ENCODE results near the gene HOXB8. TPM values are rescaled to one million over a fixed set of nuclear protein-coding genes. Genes with fewer than 3 reads are reported as not detected.
A peak's percentile ranks its signal among the peaks of the same experiment; 100 is the strongest.

HOXB8 gene
- total RNA-seq, 2 experiments from 2014 or later = not detected

DNA sequence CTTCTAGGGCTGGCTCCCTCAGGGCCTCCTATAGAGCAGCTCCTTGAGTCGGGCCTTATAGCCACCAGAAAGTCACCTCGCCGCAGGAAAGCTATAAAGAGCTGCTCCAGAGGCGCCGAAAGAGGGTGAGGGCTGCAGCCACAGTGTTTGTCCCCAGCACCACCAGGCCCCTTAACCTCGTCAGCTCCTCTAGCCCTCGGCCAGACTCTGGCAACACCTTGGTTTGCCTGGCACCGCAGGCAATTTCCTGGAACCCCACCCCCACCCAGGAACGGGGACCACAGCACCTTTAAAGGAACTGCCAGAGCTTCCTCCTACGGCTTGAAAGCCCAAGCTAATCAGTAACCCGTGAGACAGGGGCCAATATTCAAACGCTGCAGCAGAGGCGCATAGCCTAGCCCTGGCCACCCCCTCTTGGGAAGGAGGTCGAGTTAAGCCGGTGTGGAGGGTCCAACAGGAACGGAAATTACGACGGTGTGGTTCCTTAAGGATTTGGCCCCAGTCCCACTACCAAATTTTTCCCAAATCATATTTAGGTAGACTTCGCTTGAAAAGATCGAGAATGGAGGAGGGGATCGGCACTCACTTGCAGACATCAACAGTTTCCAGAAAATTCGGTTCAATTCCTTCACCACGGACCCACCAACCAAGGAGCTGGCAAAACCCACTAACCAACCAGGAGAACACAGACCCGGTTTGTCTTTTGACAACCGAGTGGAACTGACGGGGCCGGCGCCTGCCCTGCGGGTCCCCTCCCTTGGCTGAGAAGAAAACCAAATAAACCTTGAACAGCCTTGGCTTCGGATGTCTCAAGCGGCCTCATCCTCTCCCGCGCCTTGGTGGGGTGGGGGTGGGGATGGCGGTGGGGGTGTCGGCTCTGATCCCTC lies 13.3 kb downstream of the HOXB8 start:
- DNase-seq = no peak
- Mint-ChIP-seq H3K9me3 (no peaks in the 10 kb centered on the region), H3K4me3 (peak overlapping the region; percentile 3), H3K36me3 (no peaks in the 10 kb centered on the region), H3K27ac (no peak overlapping the region), H3K4me1 (ENCODE audit: low read depth) (peaks cover 24% of the 10 kb centered on the region), H3K27me3 (peaks cover 85% of the 10 kb centered on the region)
- CTCF ChIA-PET = interaction anchor here (0.6 to 2.3 kb wide), 8 partner anchors 14 to 396 kb away, joined by 3 to 11 read pairs (median 4); no protein-coding TSS in a partner anchor
- intact Hi-C loops (cut with micrococcal nuclease) = no loop called here
- POLR2A ChIA-PET = no interaction called here

DNA sequence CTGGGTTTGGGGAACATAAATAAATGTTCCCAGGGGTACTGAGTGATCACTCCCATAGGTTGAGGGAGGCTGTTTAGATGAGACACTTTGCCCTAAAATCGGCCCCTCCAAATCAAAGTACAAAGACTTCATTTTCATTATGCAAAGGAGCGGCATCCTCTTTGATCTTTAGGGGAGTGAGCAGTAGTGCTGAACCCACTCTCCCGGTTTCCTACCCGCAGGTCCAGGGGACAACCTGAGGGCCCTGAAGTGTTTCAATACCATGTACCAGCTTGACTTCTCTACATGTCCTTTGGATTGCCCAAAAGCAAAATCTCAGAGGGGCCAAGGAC lies 13.9 kb downstream of the HOXB8 start:
- POLR2A ChIA-PET = no interaction called here
- Mint-ChIP-seq H3K4me1 (ENCODE audit: low read depth) (peaks cover 30% of the 10 kb centered on the region), H3K27ac (no peak overlapping the region), H3K27me3 (peaks cover 86% of the 10 kb centered on the region), H3K36me3 (no peaks in the 10 kb centered on the region), H3K4me3 (no peak overlapping the region), H3K9me3 (no peaks in the 10 kb centered on the region)
- CTCF ChIA-PET = interaction anchor here (0.6 to 2.3 kb wide), 8 partner anchors 13 to 395 kb away, joined by 3 to 11 read pairs (median 4); no protein-coding TSS in a partner anchor
- no peak for DNase-seq
- intact Hi-C loops (cut with micrococcal nuclease) = no loop called here

DNA sequence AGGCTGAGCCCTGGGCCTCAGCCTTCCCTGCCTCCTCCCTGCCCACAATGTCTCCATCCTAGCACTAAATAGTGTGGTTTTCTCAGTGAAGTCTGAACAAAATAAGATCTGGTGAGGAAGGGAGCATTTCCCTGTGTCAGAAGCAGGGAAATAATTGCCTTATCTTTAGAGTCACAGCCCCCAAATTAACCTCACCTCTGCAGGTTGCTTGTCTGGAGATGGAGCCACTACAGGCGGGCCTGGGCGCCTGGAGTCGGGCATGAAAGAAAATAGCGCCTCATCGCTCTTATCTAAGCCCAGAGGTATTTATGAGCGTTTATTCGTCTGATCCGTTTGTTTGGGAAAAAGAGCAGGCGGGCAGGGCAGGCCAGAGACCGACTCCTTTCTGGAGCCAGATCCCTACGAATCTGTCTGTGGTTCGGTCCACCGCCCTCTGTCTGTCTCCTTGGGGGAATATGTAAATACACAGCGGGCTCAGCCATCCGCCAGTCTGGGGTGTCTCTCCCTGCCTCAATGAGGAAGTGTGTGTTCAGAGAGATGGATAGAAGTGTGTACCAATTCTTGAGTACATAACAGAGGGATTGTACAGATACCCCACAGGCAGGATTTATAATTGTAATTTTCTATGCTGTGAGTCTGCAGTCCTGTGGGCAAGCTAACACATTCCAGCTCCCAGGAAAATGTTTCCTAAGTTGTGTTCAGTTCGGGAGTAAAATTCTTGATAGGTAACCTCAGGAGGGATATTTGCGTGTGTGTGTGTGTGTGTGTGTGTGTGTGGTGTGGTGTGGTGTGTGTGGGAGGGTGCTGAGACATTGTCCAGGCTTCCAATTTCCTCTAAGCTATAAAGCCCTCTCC lies 14.6 kb downstream of the HOXB8 start:
- H3K27ac Mint-ChIP-seq = no peak overlapping the region
- POLR2A ChIA-PET = no interaction called here
- no peak overlapping the region for H3K4me3 Mint-ChIP-seq
- peaks cover 30% of the 10 kb centered on the region for H3K4me1 Mint-ChIP-seq (ENCODE audit: low read depth)
- H3K9me3 Mint-ChIP-seq = no peaks in the 10 kb centered on the region
- no peak for DNase-seq
- peaks cover 85% of the 10 kb centered on the region for H3K27me3 Mint-ChIP-seq
- no peaks in the 10 kb centered on the region for H3K36me3 Mint-ChIP-seq
- CTCF ChIA-PET = interaction anchor here (0.6 to 2.3 kb wide), 8 partner anchors 12 to 340 kb away, joined by 3 to 11 read pairs (median 4); no protein-coding TSS in a partner anchor
- intact Hi-C loops (cut with micrococcal nuclease) = no loop called here

DNA sequence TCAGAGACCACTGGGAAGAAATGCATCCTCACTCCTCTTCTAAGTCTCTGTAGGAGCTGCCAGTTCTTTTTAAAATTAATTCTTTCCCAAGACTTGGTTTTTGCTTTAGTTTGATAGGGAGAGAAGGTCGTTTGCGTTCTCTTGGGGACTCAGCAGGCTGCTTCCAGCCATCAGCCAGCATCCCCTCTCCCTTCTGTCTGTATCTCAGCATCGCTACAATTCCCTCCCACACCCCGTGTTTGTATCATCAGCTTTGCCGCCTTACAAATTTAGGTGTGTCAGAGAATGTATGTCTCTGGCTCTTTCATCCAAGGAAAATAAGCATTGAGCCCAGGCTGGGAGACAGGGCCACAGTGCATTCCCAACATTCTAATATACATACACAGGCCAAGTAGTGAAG lies 15.7 kb downstream of the HOXB8 start:
- Mint-ChIP-seq H3K9me3 (no peaks in the 10 kb centered on the region), H3K36me3 (no peaks in the 10 kb centered on the region), H3K27me3 (peaks cover 82% of the 10 kb centered on the region), H3K4me3 (no peak overlapping the region), H3K4me1 (ENCODE audit: low read depth) (peaks cover 27% of the 10 kb centered on the region), H3K27ac (no peak overlapping the region)
- ChIA-PET POLR2A (no interaction called here), CTCF (interaction anchor here (1.1 to 1.5 kb wide), 2 partner anchors 11 to 13 kb away, joined by 3 to 4 read pairs; no protein-coding TSS in a partner anchor)
- intact Hi-C loops (cut with micrococcal nuclease) = no loop called here
- no peak for DNase-seq

DNA sequence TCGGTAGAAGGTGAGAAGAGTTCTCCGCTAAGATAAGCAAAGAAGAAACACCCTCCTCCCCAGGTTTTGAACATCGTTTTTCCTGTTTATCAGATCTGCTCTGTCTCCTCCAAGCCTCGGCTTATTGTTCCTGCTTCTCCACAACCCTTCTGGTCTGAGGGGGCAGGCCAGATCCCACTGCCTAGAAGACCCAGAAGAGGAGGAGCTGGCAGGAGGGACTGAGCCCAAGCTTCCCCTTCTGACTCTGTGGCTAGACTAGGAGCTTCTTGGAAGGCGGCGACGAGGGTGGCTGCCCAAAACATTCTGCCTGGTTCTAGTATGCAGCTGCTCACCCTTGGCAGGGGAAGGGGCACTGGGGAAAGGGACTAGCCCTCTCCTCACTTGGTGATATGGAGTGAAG lies 16.4 kb downstream of the HOXB8 start:
- H3K4me3 Mint-ChIP-seq = no peak overlapping the region

DNA sequence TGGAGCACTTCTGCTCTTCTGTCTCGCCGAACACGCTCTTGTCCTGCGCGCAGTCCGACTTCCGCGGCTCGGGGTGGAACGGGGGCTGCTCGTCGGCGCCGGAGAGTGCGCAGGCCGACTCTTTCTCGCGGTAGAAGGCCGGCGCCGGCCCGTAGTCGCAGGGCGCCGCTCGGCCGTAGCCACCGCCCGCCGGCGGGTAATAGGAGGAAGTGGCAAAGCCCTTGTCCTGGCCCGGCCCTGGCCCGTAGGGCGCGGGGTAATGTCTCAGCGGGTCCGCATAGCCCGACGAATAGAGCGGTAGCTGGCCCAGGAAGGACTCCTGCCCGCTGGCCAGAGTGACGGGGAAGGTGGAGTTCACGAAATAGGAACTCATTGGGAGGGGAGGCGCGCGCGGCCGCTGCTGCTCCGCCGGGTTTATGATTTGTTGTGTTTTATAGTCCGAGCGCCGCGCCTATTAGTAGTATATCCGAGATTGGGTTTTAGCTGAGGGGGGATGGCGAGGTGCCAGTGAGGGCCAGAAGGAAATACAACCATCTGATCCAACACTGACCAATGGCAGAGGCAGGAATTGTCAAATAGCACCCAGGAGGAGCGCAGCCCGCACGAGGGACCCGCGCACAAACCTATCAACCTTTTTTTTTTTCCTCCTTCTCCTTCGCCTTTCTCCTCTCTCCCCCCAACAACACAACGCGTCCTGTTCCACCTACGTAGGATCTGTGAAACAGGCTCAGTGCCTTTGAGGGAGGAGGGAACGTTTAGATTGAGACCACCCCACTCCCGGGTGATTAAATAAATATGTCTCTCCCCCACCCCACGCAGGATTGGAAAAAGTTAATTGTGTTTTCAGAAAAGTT lies 17.1 kb downstream of the HOXB8 start:
- ChIA-PET CTCF (interaction anchor here (1.5 kb wide), 1 partner anchor 15 kb away, joined by 4 read pairs; no protein-coding TSS in a partner anchor), POLR2A (no interaction called here)
- Mint-ChIP-seq H3K27ac (no peak overlapping the region), H3K9me3 (no peaks in the 10 kb centered on the region), H3K4me1 (ENCODE audit: low read depth) (peaks cover 27% of the 10 kb centered on the region), H3K36me3 (no peaks in the 10 kb centered on the region), H3K27me3 (peaks cover 79% of the 10 kb centered on the region), H3K4me3 (peak overlapping the region; percentile 72)
- intact Hi-C loops (cut with micrococcal nuclease) = loop anchor here (2.0 kb wide), 1 partner anchor 15 kb away; no protein-coding TSS in a partner anchor
- DNase-seq = peak; percentile 40

More for the DNA sequence above, 16.4 kb downstream of the HOXB8 start:
- CTCF ChIA-PET = interaction anchor here (1.5 kb wide), 1 partner anchor 14 kb away, joined by 4 read pairs; no protein-coding TSS in a partner anchor
- H3K4me1 Mint-ChIP-seq (ENCODE audit: low read depth) = peaks cover 26% of the 10 kb centered on the region
- DNase-seq = no peak
- H3K36me3 Mint-ChIP-seq = no peaks in the 10 kb centered on the region
- intact Hi-C loops (cut with micrococcal nuclease) = no loop called here
- no peaks in the 10 kb centered on the region for H3K9me3 Mint-ChIP-seq
- peaks cover 80% of the 10 kb centered on the region for H3K27me3 Mint-ChIP-seq
- no peak overlapping the region for H3K27ac Mint-ChIP-seq
- POLR2A ChIA-PET = no interaction called here

DNA sequence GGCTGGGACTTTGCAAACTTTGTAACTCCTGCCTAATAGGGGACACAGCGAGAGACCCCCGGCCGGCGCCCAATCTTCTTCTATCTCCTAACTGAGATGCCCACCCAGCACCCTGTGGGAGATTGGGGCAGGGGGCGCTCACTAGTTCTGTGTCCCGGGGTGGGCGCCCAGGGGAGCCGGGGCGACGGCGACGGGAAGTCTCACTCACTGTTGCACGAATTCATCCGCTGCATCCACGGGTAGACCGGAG lies 17.6 kb downstream of the HOXB8 start:
- peak overlapping the region; percentile 72 for H3K4me3 Mint-ChIP-seq
- POLR2A ChIA-PET = no interaction called here
- intact Hi-C loops (cut with micrococcal nuclease) = loop anchor here (2.0 kb wide), 1 partner anchor 15 kb away; no protein-coding TSS in a partner anchor
- no peak for DNase-seq
- H3K9me3 Mint-ChIP-seq = no peaks in the 10 kb centered on the region
- peaks cover 30% of the 10 kb centered on the region for H3K4me1 Mint-ChIP-seq (ENCODE audit: low read depth)
- H3K27me3 Mint-ChIP-seq = peaks cover 78% of the 10 kb centered on the region
- H3K27ac Mint-ChIP-seq = no peak overlapping the region
- CTCF ChIA-PET = interaction anchor here (6.0 kb wide), 1 partner anchor 264 kb away, joined by 94 read pairs; no protein-coding TSS in a partner anchor
- no peaks in the 10 kb centered on the region for H3K36me3 Mint-ChIP-seq

DNA sequence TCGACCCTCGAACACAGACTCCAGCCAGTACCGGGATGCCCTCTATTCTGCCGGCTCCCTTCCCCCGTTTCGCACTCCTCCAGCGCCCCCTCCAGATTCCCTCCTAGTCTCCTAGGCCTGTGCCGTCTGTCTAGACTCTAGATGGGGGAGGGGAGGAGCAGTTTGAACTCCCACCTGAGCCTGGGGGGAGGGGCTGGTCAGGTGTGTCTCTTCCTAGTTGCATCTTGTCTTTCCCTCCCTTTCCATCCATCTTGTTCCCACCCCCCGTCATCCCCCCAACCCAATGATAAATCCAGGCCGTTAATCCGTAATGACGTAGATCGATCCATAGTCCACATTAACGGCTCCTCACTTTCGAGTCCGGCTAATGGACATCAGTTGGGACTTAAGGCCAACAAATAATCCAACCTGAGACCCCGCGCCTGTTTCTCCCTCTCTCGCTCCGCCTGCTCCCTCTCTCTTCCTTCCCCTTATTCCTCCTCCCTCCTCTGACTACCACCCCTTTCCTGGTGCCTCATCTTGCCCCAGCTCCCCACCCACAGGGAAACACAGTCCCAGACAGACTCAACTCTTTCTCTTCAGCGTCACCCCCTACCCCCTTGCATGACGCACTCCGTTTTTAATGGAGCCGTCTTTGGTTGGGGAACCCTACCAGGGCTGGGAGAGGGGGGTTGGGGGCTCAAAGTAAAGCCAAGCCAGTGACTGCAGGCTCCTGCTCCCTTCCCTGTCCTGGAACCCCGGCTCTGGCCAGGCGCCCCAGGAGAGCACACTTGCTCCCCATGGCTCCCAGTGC lies 18.2 kb downstream of the HOXB8 start:
- H3K27ac Mint-ChIP-seq = no peak overlapping the region
- ChIA-PET CTCF (interaction anchor here (1.0 to 6.0 kb wide), 9 partner anchors 14 to 373 kb away, joined by 3 to 94 read pairs (median 5); no protein-coding TSS in a partner anchor), POLR2A (no interaction called here)
- H3K4me1 Mint-ChIP-seq (ENCODE audit: low read depth) = peaks cover 29% of the 10 kb centered on the region
- H3K4me3 Mint-ChIP-seq = peak overlapping the region; percentile 72
- intact Hi-C loops (cut with micrococcal nuclease) = loop anchor here (2.0 kb wide), 1 partner anchor 16 kb away; no protein-coding TSS in a partner anchor
- H3K9me3 Mint-ChIP-seq = no peaks in the 10 kb centered on the region
- H3K36me3 Mint-ChIP-seq = no peaks in the 10 kb centered on the region
- DNase-seq = no peak
- peaks cover 78% of the 10 kb centered on the region for H3K27me3 Mint-ChIP-seq

DNA sequence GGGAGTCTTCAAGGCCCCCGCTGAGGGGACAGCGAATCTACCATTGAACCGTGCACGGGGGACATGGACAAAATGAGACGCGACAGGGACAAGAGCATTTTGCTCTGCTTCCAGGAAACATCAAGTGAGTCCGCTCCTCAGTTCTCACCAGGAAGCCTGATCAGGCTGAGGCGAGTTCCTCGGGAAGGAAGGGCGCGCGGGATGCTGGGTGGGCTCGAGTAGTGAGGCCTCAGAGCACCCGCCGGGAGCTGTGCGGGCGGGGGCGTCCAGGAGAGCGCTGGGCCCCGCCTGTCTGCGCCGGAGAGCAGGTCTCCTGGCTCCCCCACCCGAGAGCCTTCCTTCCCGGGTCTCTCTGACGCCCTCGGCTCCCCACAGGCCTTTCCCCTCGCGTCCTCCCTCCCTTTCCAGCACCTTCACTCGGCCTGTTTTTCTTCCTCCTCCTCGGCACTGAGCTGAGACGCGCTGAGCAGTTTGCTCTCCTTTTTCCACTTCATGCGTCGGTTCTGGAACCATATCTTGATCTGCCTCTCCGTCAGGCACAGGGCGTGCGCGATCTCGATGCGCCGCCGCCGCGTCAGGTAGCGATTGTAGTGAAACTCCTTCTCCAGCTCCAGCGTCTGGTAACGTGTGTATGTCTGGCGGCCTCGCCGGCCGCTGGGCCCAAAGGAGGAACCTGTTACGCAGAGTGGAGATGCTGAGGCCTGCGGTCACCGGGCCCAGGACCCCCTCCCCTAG lies 18.9 kb downstream of the HOXB8 start:
- H3K27ac Mint-ChIP-seq = no peak overlapping the region
- peak overlapping the region; percentile 72 for H3K4me3 Mint-ChIP-seq
- no peaks in the 10 kb centered on the region for H3K36me3 Mint-ChIP-seq
- peaks cover 77% of the 10 kb centered on the region for H3K27me3 Mint-ChIP-seq
- H3K4me1 Mint-ChIP-seq (ENCODE audit: low read depth) = peaks cover 29% of the 10 kb centered on the region
- peak; percentile 60 for DNase-seq
- intact Hi-C loops (cut with micrococcal nuclease) = loop anchor here (2.0 kb wide), 1 partner anchor 17 kb away; no protein-coding TSS in a partner anchor
- no peaks in the 10 kb centered on the region for H3K9me3 Mint-ChIP-seq
- POLR2A ChIA-PET = no interaction called here
- CTCF ChIA-PET = interaction anchor here (1.0 to 6.0 kb wide), 9 partner anchors 13 to 373 kb away, joined by 3 to 94 read pairs (median 5); no protein-coding TSS in a partner anchor

DNA sequence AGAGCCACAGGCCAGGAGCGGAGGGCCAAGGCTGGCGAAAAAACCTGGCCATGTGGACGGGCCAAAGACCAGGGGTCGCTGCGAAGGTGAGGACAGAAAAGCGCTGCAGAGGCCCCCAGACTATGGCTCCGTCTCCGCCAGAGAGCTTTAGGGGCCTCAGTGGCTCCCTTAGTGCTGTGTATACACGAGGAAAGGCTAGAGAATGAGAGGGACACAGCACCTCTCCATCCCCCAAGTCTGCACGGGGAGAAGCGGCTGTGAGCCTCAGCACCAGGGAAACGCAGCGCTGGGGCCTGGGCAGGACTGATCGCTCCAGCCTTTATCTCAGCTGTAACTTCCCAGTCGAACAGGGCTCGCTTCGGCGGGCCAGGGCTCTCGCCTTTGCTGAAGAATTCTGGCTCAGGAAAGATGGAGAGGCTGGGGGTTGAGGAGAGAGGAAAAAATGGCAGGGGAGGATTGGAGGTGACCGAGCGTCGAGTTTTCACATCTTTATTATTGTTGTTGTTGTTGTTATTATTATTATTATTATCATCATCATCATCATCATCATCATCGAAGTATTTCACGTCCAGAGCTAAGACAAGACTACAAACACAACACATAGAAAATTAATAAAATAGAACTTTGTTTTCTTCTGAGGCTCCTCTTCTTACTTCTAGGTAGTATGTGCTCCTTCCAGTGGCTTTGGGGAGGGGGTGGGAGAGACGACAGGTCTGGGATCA lies 19.7 kb downstream of the HOXB8 start:
- ChIA-PET POLR2A (no interaction called here), CTCF (interaction anchor here (0.6 to 6.0 kb wide), 13 partner anchors 12 to 1157 kb away, joined by 3 to 94 read pairs (median 4); no protein-coding TSS in a partner anchor)
- Mint-ChIP-seq H3K27ac (no peak overlapping the region), H3K4me3 (no peak overlapping the region), H3K27me3 (peaks cover 75% of the 10 kb centered on the region), H3K36me3 (no peaks in the 10 kb centered on the region), H3K9me3 (no peaks in the 10 kb centered on the region), H3K4me1 (ENCODE audit: low read depth) (peaks cover 29% of the 10 kb centered on the region)
- DNase-seq = no peak
- intact Hi-C loops (cut with micrococcal nuclease) = no loop called here
